Thyroid gland (tissue), 4 donors: ENCODE data around the gene POGK. TPM values are rescaled to one million over a fixed set of nuclear protein-coding genes. Genes with fewer than 3 reads are reported as not detected.

Experiments used
- DNase-seq, 2 donors: peaks; one replicate each; pipeline ENCODE4 v3.0.0-alpha.2; 2019
- H3K27ac ChIP-seq, 3 donors: fragments of 200-600 bp; sonication (generic); 1 replicate in 2 of 3; 2 replicates in 1 of 3; pipeline ENCODE4 v1.5.1; 2016 to 2019; ENCODE audit warnings: mild to moderate bottlenecking in 1 of 3, moderate library complexity in 1 of 3
- H3K27me3 ChIP-seq: fragments of 200-600 bp; sonication (generic); one replicate; pipeline ENCODE4 v1.5.1; 2019
- H3K36me3 ChIP-seq, 2 donors: fragments of 200-600 bp; sonication (generic); one replicate each; pipeline ENCODE4 v1.5.1; 2016 to 2019
- H3K4me1 ChIP-seq, 2 donors: fragments of 200-600 bp; sonication (generic); one replicate each; pipeline ENCODE4 v1.5.1; 2017 to 2019
- H3K4me3 ChIP-seq, 3 donors: fragments of 200-600 bp; sonication (generic); replicated peaks in 1 of 3; 1 replicate in 2 of 3; 2 replicates in 1 of 3; pipeline ENCODE4 v1.5.1; 2016; ENCODE audit warnings: mild to moderate bottlenecking in 1 of 3
- H3K9me3 ChIP-seq: fragments of 200-600 bp; sonication (generic); one replicate; pipeline ENCODE4 v1.5.1; 2017
- CTCF ChIP-seq, 6 experiments: fragments of 200-600 bp in 3 of 6; fragments of 450-650 bp in 3 of 6; sonication (generic) in 3 of 6; IDR thresholded peaks; one replicate each; pipeline ENCODE4 v1.5.1; 2016 to 2019; ENCODE audit warnings: antibody characterized with exemption in 6 of 6, mild to moderate bottlenecking in 2 of 6, inconsistent platforms in 1 of 6, moderate library complexity in 1 of 6
- POLR2A ChIP-seq, 2 donors: fragments of 450-650 bp; IDR thresholded peaks; one replicate each; pipeline ENCODE4 v1.6.1; 2017; ENCODE audit warnings: antibody characterized with exemption in 2 of 2, mild to moderate bottlenecking in 2 of 2, moderate library complexity in 1 of 2
- WGBS, 2 donors: methylation state at CpG; one replicate each; pipeline ENCODE4 v1.1.5; 2017; 5-methylcytosine and 5-hydroxymethylcytosine counted together
- intact Hi-C: fragments of 100-400 bp; cut with DNase I; formaldehyde crosslinking; loops from one replicate; pipeline ENCODE4 v1.15.1; 2023
- total RNA-seq, 4 donors: library from RNA; depleted of rRNA; stranded (reverse); fragments of >200 nt; gene quantifications; one replicate each; pipeline ENCODE4 v1.2.3, GENCODE V29; 2016

POGK gene
- total RNA-seq, 4 donors from 2014 or later = 31.4 to 41.4 (median 33.7) TPM

DNA sequence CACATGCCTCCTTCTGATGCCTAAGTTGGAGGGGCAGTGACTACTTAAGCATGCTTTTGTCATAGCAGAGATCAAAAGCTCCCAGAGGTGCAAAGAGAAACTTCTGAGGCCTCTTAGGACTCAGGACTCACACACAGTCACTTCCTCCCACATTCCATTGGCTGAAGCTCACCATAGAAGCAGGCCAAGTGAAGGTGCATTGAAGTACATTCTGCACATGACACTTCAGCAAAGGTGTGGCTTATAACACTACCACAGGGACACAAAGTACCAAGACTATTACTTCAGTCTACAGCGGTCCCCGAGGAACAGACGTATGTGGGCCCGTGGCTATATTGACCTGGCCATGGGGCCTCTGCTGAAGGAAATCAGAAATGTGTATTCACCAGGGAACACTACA is 2.5 kb upstream of the POGK start:
- TF ChIP-seq CTCF (IDR thresholded peaks at IDR 0.05) (no peak), POLR2A (IDR thresholded peaks at IDR 0.05) (no peak)
- H3K4me3 ChIP-seq = no peak overlapping the region
- H3K27ac ChIP-seq = no peak overlapping the region
- WGBS, 2 donors = 98 to 99% methylated on average over 4 of the region's 4 CpGs
- H3K9me3 ChIP-seq = no peaks in the 10 kb centered on the region
- H3K36me3 ChIP-seq = peaks cover 5 to 8% of the 10 kb centered on the region in 2 donors
- intact Hi-C loops = loop anchor here (5.0 kb wide), 1 partner anchor 36 kb away; no protein-coding TSS in a partner anchor
- H3K4me1 ChIP-seq = peaks cover 22 to 23% of the 10 kb centered on the region in 2 donors
- no peaks in the 10 kb centered on the region for H3K27me3 ChIP-seq
- no peak for DNase-seq

DNA sequence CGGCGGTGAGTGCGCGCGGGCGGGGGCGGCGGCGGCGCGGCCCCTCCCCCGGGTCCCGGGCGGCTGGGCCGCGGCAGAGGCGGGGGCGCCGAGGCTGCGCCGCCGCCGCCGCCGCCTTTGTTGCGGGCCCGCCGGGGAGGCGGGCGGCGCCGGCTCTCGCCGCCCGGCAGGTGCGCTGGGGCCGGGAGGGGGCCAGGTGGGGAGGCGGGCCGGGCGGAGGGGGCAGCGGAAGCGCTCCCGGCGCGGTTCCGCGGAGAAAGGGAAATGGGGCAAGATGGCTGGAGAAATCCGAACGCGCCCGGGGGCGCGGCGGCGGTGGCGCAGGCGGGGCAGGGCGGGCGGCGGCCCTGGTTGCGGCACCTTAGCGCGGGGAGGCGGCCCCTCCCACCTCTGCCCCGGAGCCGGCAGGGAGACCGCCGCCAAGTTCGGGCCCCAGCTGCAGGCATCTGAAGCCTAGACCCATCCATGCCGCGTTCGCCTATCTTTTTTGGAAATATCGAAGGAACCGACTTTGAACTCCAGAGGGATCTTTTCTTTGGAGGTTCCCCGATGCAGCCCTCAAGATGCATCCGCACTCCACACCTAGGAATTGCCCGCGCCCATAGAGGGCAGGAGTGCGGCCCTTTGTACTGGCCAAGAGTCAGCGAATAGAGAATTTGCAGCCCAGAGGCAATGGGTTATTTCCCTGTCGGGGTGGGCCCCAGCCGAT is 479 bp downstream of the POGK start:
- TF ChIP-seq CTCF (IDR thresholded peaks at IDR 0.05) = no peak
- no peak for TF ChIP-seq POLR2A (IDR thresholded peaks at IDR 0.05)
- peak overlapping the region in 2 of 3 donors; percentile 34 to 75 for H3K4me3 ChIP-seq
- H3K36me3 ChIP-seq = peaks cover 26 to 32% of the 10 kb centered on the region in 2 donors
- intact Hi-C loops = loop anchor here (5.0 kb wide), 1 partner anchor 33 kb away; no protein-coding TSS in a partner anchor
- H3K9me3 ChIP-seq = no peaks in the 10 kb centered on the region
- no peaks in the 10 kb centered on the region for H3K27me3 ChIP-seq
- H3K4me1 ChIP-seq = peaks cover 23 to 34% of the 10 kb centered on the region in 2 donors
- peak overlapping the region in 2 of 3 donors; percentile 64 to 83 for H3K27ac ChIP-seq
- DNase-seq = peak; percentile 59 to 65
- 6 to 9% methylated on average over 8 to 13 of the region's 82 CpGs for WGBS, 2 donors

- H3K4me3 ChIP-seq = peak overlapping the region in 2 of 3 donors; percentile 34 to 75
- WGBS, 2 donors = 55 to 56% methylated on average over 16 of the region's 16 CpGs
- TF ChIP-seq POLR2A (IDR thresholded peaks at IDR 0.05) (peak in 1 of 2 donors; percentile 19), CTCF (IDR thresholded peaks at IDR 0.05) (no peak)
- H3K27ac ChIP-seq = peak overlapping the region in 2 of 3 donors; percentile 64 to 83
- intact Hi-C loops = no loop called here
- H3K9me3 ChIP-seq = no peaks in the 10 kb centered on the region
- H3K4me1 ChIP-seq = peaks cover 23 to 34% of the 10 kb centered on the region in 2 donors
- peak; percentile 23 to 39 for DNase-seq
- peaks cover 32% of the 10 kb centered on the region in 2 donors for H3K36me3 ChIP-seq
- H3K27me3 ChIP-seq = no peaks in the 10 kb centered on the region
These were observed 1.3 kb downstream of the POGK start for GRCh38 chr1:166840309-166841274.

DNA sequence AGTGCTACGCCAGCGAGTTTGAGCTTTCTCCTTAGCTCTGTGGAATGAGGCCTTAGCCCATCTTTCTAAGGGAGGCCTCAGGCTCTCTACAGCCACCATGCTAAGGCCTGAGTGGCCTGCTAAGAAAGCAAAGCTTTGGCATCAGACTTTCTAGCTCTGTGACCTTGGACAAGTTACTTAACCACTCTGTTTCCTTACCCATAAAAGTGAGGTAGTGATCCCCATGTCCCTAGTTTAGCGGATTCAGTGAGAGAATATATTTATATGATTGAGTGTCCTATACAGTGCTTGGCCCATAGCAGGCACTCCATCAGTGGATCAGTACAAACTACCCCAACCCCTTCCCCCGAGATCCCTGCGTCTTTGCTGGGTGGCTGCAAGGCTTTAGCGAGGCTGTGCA is 4.0 kb downstream of the POGK start:
- intact Hi-C loops = no loop called here
- TF ChIP-seq POLR2A (IDR thresholded peaks at IDR 0.05) = no peak
- no peak for TF ChIP-seq CTCF (IDR thresholded peaks at IDR 0.05)
- Histone ChIP-seq H3K4me1 (peaks cover 20 to 32% of the 10 kb centered on the region in 2 donors), H3K4me3 (no peak overlapping the region), H3K27ac (no peak overlapping the region), H3K36me3 (peaks cover 43 to 50% of the 10 kb centered on the region in 2 donors), H3K27me3 (no peaks in the 10 kb centered on the region), H3K9me3 (no peaks in the 10 kb centered on the region)
- WGBS, 2 donors = 93% methylated on average over 6 of the region's 6 CpGs
- no peak for DNase-seq
